ENCODE results near the gene RUNDC3A.
"Not testable (repeated sequence)": the region's sequence is repeated elsewhere in the genome, so short reads cannot be mapped to it uniquely, and the experiment has no call there.

RUNDC3A gene

GRCh38 chr17:44359006-44359405, 50.6 kb downstream of the RUNDC3A start:
- DNase-seq (ENCODE audit: low spot score), result no peak

- no peak for DNase-seq (ENCODE audit: low spot score)
Measured at GRCh38 chr17:44359458-44360143, 51.2 kb downstream of the RUNDC3A start.

- peak; percentile 59 for DNase-seq (ENCODE audit: low spot score)
Measured at GRCh38 chr17:44360144-44360533, 51.7 kb downstream of the RUNDC3A start.

- no peak for DNase-seq (ENCODE audit: low spot score)
Measured at GRCh38 chr17:44360826-44361225, 52.4 kb downstream of the RUNDC3A start.

- no peak for DNase-seq (ENCODE audit: low spot score)
Measured at GRCh38 chr17:44361292-44362260, 53.2 kb downstream of the RUNDC3A start.

GRCh38 chr17:44362459-44362948, 54.1 kb downstream of the RUNDC3A start:
- DNase-seq (ENCODE audit: low spot score), result no peak

GRCh38 chr17:44362949-44363612, 54.7 kb downstream of the RUNDC3A start:
- DNase-seq (ENCODE audit: low spot score), result no peak

- DNase-seq (ENCODE audit: low spot score), result peak; percentile 42
Measured at GRCh38 chr17:44363613-44364159, 55.3 kb downstream of the RUNDC3A start, which contains the start of gene FAM171A2. FAM171A2 (minus strand) TSS chr17:44363853; CDS start chr17:44363714, 139 bp downstream.

- not testable (repeated sequence) for DNase-seq (ENCODE audit: low spot score)
Measured at GRCh38 chr17:44365051-44365450, 56.6 kb downstream of the RUNDC3A start.

- no peak for DNase-seq (ENCODE audit: low spot score)
Measured at GRCh38 chr17:44367231-44367979, 59.0 kb downstream of the RUNDC3A start.

Data from putamen (tissue), 1 donor.